H1 (cell line): Measurements from ENCODE around the gene NMRK2. TPM values are rescaled to one million over a fixed set of nuclear protein-coding genes. Genes with fewer than 3 reads are reported as not detected.

ENCODE experiments used
- CTCF ChIA-PET: fragments of 300-600 bp; sonication (Branson Sonifier 250); formaldehyde crosslinking; loops from one replicate; lab custom pipeline; 2021; ENCODE audit not compliant: partially characterized antibody; lab: Charles Lee
- POLR2A ChIA-PET: fragments of 300-600 bp; sonication (Branson Sonifier 250); formaldehyde crosslinking; loops from one replicate; lab custom pipeline; 2021; ENCODE audit warnings: inconsistent platforms; ENCODE audit not compliant: partially characterized antibody; lab: Charles Lee
- DNase-seq, 2 experiments: peaks; one replicate each; pipeline versions ENCODE4 v3.0.0 to v3.0.0-alpha.2; 2010 to 2022; ENCODE audit warnings: low spot score in 2 of 2, low read depth in 1 of 2, mixed read lengths in 1 of 2
- FAIRE-seq: peaks from 2 replicates; lab custom pipeline; 2011; peaks lifted over from hg19 to GRCh38; lab: Jason Lieb, UNC
- H2AFZ ChIP-seq: 2 replicates; pipeline ENCODE4 v1.8.1; 2012; ENCODE audit warnings: low read length, inconsistent platforms
- H2AK5ac ChIP-seq: 2 replicates; pipeline ENCODE4 v1.6.1; 2013; ENCODE audit warnings: low read depth, low read length
- H2BK120ac ChIP-seq: replicated peaks from 2 replicates; pipeline ENCODE3; 2013; ENCODE audit warnings: low read depth, low read length, inconsistent platforms
- H2BK12ac ChIP-seq: 2 replicates; pipeline ENCODE4 v1.6.1; 2013; ENCODE audit warnings: low read depth, low read length
- H2BK15ac ChIP-seq: 2 replicates; pipeline ENCODE4 v1.6.1; 2013; ENCODE audit warnings: low read length
- H2BK20ac ChIP-seq: 2 replicates; pipeline ENCODE4 v1.6.1; 2013; ENCODE audit warnings: low read length
- H2BK5ac ChIP-seq: 2 replicates; pipeline ENCODE4 v1.6.1; 2013; ENCODE audit warnings: low read depth, low read length
- H3K14ac ChIP-seq: 2 replicates; pipeline ENCODE4 v1.6.1; 2013; ENCODE audit warnings: inconsistent platforms; ENCODE audit not compliant: insufficient read length
- H3K18ac ChIP-seq: 2 replicates; pipeline ENCODE4 v1.6.1; 2013; ENCODE audit warnings: low read length; ENCODE audit errors: extremely low read depth
- H3K23ac ChIP-seq: 2 replicates; pipeline ENCODE4 v1.6.1; 2013; ENCODE audit warnings: inconsistent platforms; ENCODE audit not compliant: insufficient read length
- H3K23me2 ChIP-seq: 2 replicates; pipeline ENCODE4 v1.6.1; 2013; ENCODE audit warnings: low read depth, low read length
- H3K27ac ChIP-seq: 2 replicates; pipeline ENCODE4 v1.6.1; 2011; ENCODE audit warnings: low read depth, low read length, inconsistent platforms
- H3K27me3 ChIP-seq, 4 experiments: replicated peaks in 1 of 4; 1 replicate in 1 of 4; 2 replicates in 3 of 4; pipeline versions ENCODE4 v1.6.1 to v1.8.1; 2011 to 2013; ENCODE audit warnings: low read length in 3 of 4, mild to moderate bottlenecking in 3 of 4, inconsistent platforms in 2 of 4, mixed read lengths in 2 of 4, moderate library complexity in 1 of 4; ENCODE audit not compliant: control insufficient read depth in 3 of 4, insufficient read depth in 3 of 4; ENCODE audit errors: extremely low read depth in 1 of 4
- H3K36me3 ChIP-seq, 4 experiments: 2 replicates each; pipeline versions ENCODE4 v1.6.1 to v1.8.1; 2011 to 2013; ENCODE audit warnings: mild to moderate bottlenecking in 4 of 4, low read length in 3 of 4, moderate library complexity in 2 of 4, control low read depth in 1 of 4, inconsistent platforms in 1 of 4; ENCODE audit not compliant: insufficient read depth in 4 of 4, control insufficient read depth in 2 of 4
- H3K4ac ChIP-seq: replicated peaks from 2 replicates; pipeline ENCODE3; 2013; ENCODE audit warnings: low read length, low read depth, mixed read lengths, inconsistent platforms; ENCODE audit not compliant: insufficient read length
- H3K4me1 ChIP-seq, 4 experiments: replicated peaks in 1 of 4; 1 replicate in 1 of 4; 2 replicates in 3 of 4; pipeline versions ENCODE4 v1.6.1 to v1.8.1; 2011 to 2013; ENCODE audit warnings: low read length in 3 of 4, inconsistent platforms in 2 of 4, mixed read lengths in 1 of 4; ENCODE audit not compliant: insufficient read depth in 4 of 4, control insufficient read depth in 3 of 4
- H3K4me2 ChIP-seq, 2 experiments: 2 replicates each; pipeline versions ENCODE4 v1.6.1 to v1.8.1; 2011 to 2013; ENCODE audit warnings: low read depth in 2 of 2, low read length in 2 of 2, control low read depth in 1 of 2, inconsistent platforms in 1 of 2, mild to moderate bottlenecking in 1 of 2; ENCODE audit not compliant: insufficient read depth in 1 of 2
- H3K4me3 ChIP-seq, 4 experiments: fragments of 200-600, 300-600 bp in 1 of 4; sonication (generic), shearing (Covaris generic), sonication (Bioruptor Twin) in 1 of 4; 2 replicates each; pipeline versions ENCODE4 v1.5.1 to v1.8.1; 2011 to 2016; ENCODE audit warnings: low read length in 4 of 4, low read depth in 3 of 4, control low read depth in 2 of 4, inconsistent platforms in 2 of 4, mild to moderate bottlenecking in 2 of 4, mixed read lengths in 1 of 4, moderate library complexity in 1 of 4; ENCODE audit not compliant: insufficient read depth in 2 of 4; ENCODE audit errors: extremely low read depth in 1 of 4
- H3K56ac ChIP-seq: replicated peaks from 2 replicates; pipeline ENCODE3; 2013; ENCODE audit warnings: low read depth, mild to moderate bottlenecking, mixed read lengths, low read length, inconsistent platforms; ENCODE audit not compliant: insufficient read length
- H3K79me1 ChIP-seq: 2 replicates; pipeline ENCODE4 v1.6.1; 2013; ENCODE audit warnings: low read depth, low read length, control low read depth
- H3K79me2 ChIP-seq, 2 experiments: 2 replicates each; pipeline versions ENCODE4 v1.6.1 to v1.8.1; 2012 to 2013; ENCODE audit warnings: low read length in 2 of 2, mild to moderate bottlenecking in 2 of 2, inconsistent platforms in 1 of 2; ENCODE audit not compliant: insufficient read depth in 2 of 2, control insufficient read depth in 1 of 2
- H3K9ac ChIP-seq, 4 experiments: replicated peaks in 1 of 4; 1 replicate in 1 of 4; 2 replicates in 3 of 4; pipeline versions ENCODE4 v1.6.1 to v1.8.1; 2011 to 2013; ENCODE audit warnings: low read depth in 3 of 4, low read length in 3 of 4, control low read depth in 2 of 4, mild to moderate bottlenecking in 2 of 4, moderate library complexity in 2 of 4, inconsistent platforms in 1 of 4; ENCODE audit errors: extremely low read depth in 1 of 4
- H3K9me3 ChIP-seq, 2 experiments: 2 replicates each; pipeline versions ENCODE4 v1.6.1 to v1.8.1; 2012 to 2013; ENCODE audit warnings: mild to moderate bottlenecking in 2 of 2, moderate library complexity in 2 of 2, control low read depth in 1 of 2, inconsistent platforms in 1 of 2, low read depth in 1 of 2, low read length in 1 of 2, mixed read lengths in 1 of 2; ENCODE audit not compliant: insufficient read depth in 2 of 2
- H4K20me1 ChIP-seq, 2 experiments: replicated peaks in 1 of 2; 2 replicates each; pipeline versions ENCODE3 to v1.8.1; 2011 to 2013; ENCODE audit warnings: inconsistent platforms in 2 of 2, low read length in 2 of 2, mild to moderate bottlenecking in 1 of 2; ENCODE audit not compliant: insufficient read depth in 2 of 2, control insufficient read depth in 1 of 2
- H4K5ac ChIP-seq: 2 replicates; pipeline ENCODE4 v1.6.1; 2013; ENCODE audit warnings: low read length, low read depth, mixed read lengths, inconsistent platforms; ENCODE audit not compliant: insufficient read length
- H4K8ac ChIP-seq: 2 replicates; pipeline ENCODE4 v1.8.0; 2013; ENCODE audit warnings: mild to moderate bottlenecking, moderate library complexity, low read length, inconsistent platforms; ENCODE audit not compliant: insufficient read depth; ENCODE audit errors: extremely low read depth
- H4K91ac ChIP-seq: replicated peaks from 2 replicates; pipeline ENCODE3; 2013; ENCODE audit warnings: low read length, mixed read lengths, inconsistent platforms; ENCODE audit not compliant: insufficient read length
- CBX8 ChIP-seq: fragments of 300-800, 300-1000 bp; sonication (generic); IDR thresholded peaks from 2 replicates; pipeline ENCODE4 v1.7.1; 2016; ENCODE audit warnings: low read depth, low read length, borderline replicate concordance
- CEBPB ChIP-seq: IDR thresholded peaks from 2 replicates; pipeline ENCODE4 v1.6.1; 2012; ENCODE audit warnings: low read depth, low read length
- JUN ChIP-seq: IDR thresholded peaks from 2 replicates; pipeline ENCODE4 v1.6.1; 2011; ENCODE audit warnings: low read depth, mild to moderate bottlenecking, improper control_type of control experiment, low read length
- KDM1A ChIP-seq: fragments of 200-600, 300-600 bp; sonication (generic); IDR thresholded peaks from 2 replicates; pipeline ENCODE4 v1.7.1; 2016; ENCODE audit warnings: mild to moderate bottlenecking, low read length, borderline replicate concordance
- MAFK ChIP-seq: IDR thresholded peaks from 2 replicates; pipeline ENCODE4 v1.6.1; 2012; ENCODE audit warnings: low read depth, mild to moderate bottlenecking, improper control_type of control experiment, low read length
- POU5F1 ChIP-seq: IDR thresholded peaks from 2 replicates; pipeline ENCODE4 v1.6.1; 2011; ENCODE audit warnings: low read depth, mild to moderate bottlenecking, low read length, moderate library complexity
- RAD21 ChIP-seq, 2 experiments: IDR thresholded peaks in 1 of 2; conservative IDR thresholded peaks in 1 of 2; 2 replicates each; pipeline ENCODE4 v1.6.1; 2011; ENCODE audit warnings: low read depth in 2 of 2, low read length in 2 of 2, improper control_type of control experiment in 1 of 2, inconsistent platforms in 1 of 2, mild to moderate bottlenecking in 1 of 2, moderate library complexity in 1 of 2
- RBBP5 ChIP-seq: IDR thresholded peaks from 2 replicates; pipeline ENCODE4 v1.7.1; 2012; ENCODE audit warnings: low read depth, mild to moderate bottlenecking, inconsistent platforms, low read length, moderate library complexity, borderline replicate concordance
- RFX5 ChIP-seq: IDR thresholded peaks from 2 replicates; pipeline ENCODE4 v1.6.1; 2011; ENCODE audit warnings: low read depth, low read length, improper control_type of control experiment, borderline replicate concordance
- SIX5 ChIP-seq: IDR thresholded peaks from 2 replicates; pipeline ENCODE4 v1.6.1; 2011; ENCODE audit warnings: mild to moderate bottlenecking, low read depth, low read length
- SP2 ChIP-seq: IDR thresholded peaks from 2 replicates; pipeline ENCODE4 v1.6.1; 2012; ENCODE audit warnings: mild to moderate bottlenecking, low read length, inconsistent platforms
- YY1 ChIP-seq: IDR thresholded peaks from 2 replicates; pipeline ENCODE4 v1.6.1; 2011; ENCODE audit warnings: low read depth, mild to moderate bottlenecking, low read length
- WGBS, 2 experiments: shearing (Covaris generic) in 1 of 2; methylation state at CpG; one replicate each; pipeline versions ENCODE4 v1.1.6 to v1.1.7; 2013 to 2015; ENCODE audit warnings: low lambda C conversion rate in 2 of 2, mixed read lengths in 2 of 2, inconsistent platforms in 1 of 2, low coverage in 1 of 2, missing lambda C conversion rate in 1 of 2; ENCODE audit not compliant: insufficient replicate concordance in 2 of 2, insufficient coverage in 1 of 2, insufficient read length in 1 of 2; ENCODE audit errors: extremely low coverage in 1 of 2, missing lambda C conversion rate in 1 of 2; 5-methylcytosine and 5-hydroxymethylcytosine counted together
- polyA plus RNA-seq, 7 experiments: library from polyadenylated mRNA; depleted of rRNA in 3 of 7; stranded (reverse) in 5 of 7; unstranded in 2 of 7; fragments of >200 nt in 5 of 7; fragments of 200-250 nt in 2 of 7; gene quantifications; 1 replicate in 5 of 7; 2 replicates in 1 of 7; 4 replicates in 1 of 7; pipeline versions ENCODE4 v1.2.1 to v1.2.3, GENCODE V29; 2011 to 2013; ENCODE audit warnings: missing spikeins in 2 of 7, mixed read lengths in 2 of 7
- total RNA-seq: library from RNA; stranded (reverse); fragmentation: NEBNext Ultra II Directional; extraction: Animal tissue kit (Norgen Biotek cat#: 25700); gene quantifications from 2 replicates; pipeline ENCODE4 v1.2.1, GENCODE V29; 2021
- TF ChIP-seq, protein P1 (sequence below): IDR thresholded peaks from 2 replicates; pipeline ENCODE4 v1.6.1; 2012; ENCODE audit warnings: low read length, inconsistent platforms

The NMRK2 gene
- total and polyA plus RNA-seq, 2 of the 8 experiments (the other 6 are each of a cell fraction or from before 2014, with no cell fraction given): 87.4 to 206 TPM

DNA sequence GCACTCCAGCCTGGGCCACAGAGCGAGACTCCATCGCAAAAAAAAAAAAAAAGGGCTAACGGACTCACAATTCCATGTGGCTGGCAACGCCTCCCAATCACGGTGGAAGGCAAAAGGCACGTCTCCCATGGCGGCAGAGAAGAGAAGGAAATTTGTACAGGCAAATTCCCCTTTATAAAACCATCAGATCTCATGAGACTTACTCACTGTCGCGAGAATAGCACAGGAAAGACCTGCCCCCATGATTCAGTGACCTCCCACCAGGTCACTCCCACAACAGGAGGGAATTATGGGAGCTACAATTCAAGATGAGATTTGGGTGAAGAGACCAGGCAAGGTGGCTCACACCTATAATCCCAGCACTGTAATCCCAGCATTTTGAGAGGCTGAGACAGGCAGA is 18.7 kb upstream of the NMRK2 start:
- Histone ChIP-seq H3K4me2 (no peak overlapping the region), H2BK12ac (no peak overlapping the region), H3K27ac (no peak overlapping the region), H4K20me1 (peaks cover 0 to 1% of the 10 kb centered on the region in 2 experiments), H4K8ac (no peak overlapping the region), H4K5ac (no peak overlapping the region), H2BK20ac (no peak overlapping the region), H2BK15ac (no peak overlapping the region), H3K9me3 (peaks cover 11 to 19% of the 10 kb centered on the region in 2 experiments), H3K9ac (no peak overlapping the region), H3K18ac (no peak overlapping the region), H3K36me3 (peaks cover 9 to 40% (median 32%) of the 10 kb centered on the region in 4 experiments), H3K79me2 (no peaks in the 10 kb centered on the region), H3K4me3 (no peak overlapping the region), H2AK5ac (no peak overlapping the region), H3K14ac (no peak overlapping the region), H3K27me3 (no peaks in the 10 kb centered on the region), H3K23me2 (no peaks in the 10 kb centered on the region), H3K23ac (no peak overlapping the region), H3K4ac (no peak overlapping the region), H3K4me1 (no peaks in the 10 kb centered on the region), H3K79me1 (no peaks in the 10 kb centered on the region), H2AFZ (no peak overlapping the region), H3K56ac (no peak overlapping the region), H4K91ac (no peak overlapping the region), H2BK120ac (no peak overlapping the region), H2BK5ac (no peak overlapping the region)
- POLR2A ChIA-PET: interaction anchor here (1.7 kb wide), 1 partner anchor 48 kb away, joined by 3 read pairs; no protein-coding TSS in a partner anchor
- CTCF ChIA-PET: interaction anchor here (0.6 kb wide), 1 partner anchor 96 kb away, joined by 4 read pairs; no protein-coding TSS in a partner anchor
- WGBS, 2 experiments: 95% methylated on average over 7 of the region's 9 CpGs; no CpG with 5 or more reads in 1 of the 2 experiments
- FAIRE-seq: no peak
- no peak for DNase-seq
- TF ChIP-seq RBBP5 (no peak), YY1 (no peak), RAD21 (IDR thresholded peaks at IDR 0.05 in 1 of 2, conservative IDR thresholded peaks at IDR 0.05 in 1 of 2; ENCODE audit: low read depth in 2 of 2, low read length in 2 of 2) (no peak), SP2 (no peak), MAFK (no peak), CEBPB (no peak), JUN (no peak), KDM1A (no peak), SIX5 (no peak), RFX5 (no peak), POU5F1 (no peak), CBX8 (no peak)
- TF ChIP-seq, protein P1, sequence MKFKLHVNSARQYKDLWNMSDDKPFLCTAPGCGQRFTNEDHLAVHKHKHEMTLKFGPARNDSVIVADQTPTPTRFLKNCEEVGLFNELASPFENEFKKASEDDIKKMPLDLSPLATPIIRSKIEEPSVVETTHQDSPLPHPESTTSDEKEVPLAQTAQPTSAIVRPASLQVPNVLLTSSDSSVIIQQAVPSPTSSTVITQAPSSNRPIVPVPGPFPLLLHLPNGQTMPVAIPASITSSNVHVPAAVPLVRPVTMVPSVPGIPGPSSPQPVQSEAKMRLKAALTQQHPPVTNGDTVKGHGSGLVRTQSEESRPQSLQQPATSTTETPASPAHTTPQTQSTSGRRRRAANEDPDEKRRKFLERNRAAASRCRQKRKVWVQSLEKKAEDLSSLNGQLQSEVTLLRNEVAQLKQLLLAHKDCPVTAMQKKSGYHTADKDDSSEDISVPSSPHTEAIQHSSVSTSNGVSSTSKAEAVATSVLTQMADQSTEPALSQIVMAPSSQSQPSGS: no peak
